ENCODE measurements around the gene STIMATE. TPM values are rescaled to one million over a fixed set of nuclear protein-coding genes. Genes with fewer than 3 reads are reported as not detected.

The STIMATE gene
- total RNA-seq, 1 experiment from 2014 or later: 10.5 TPM

DNA sequence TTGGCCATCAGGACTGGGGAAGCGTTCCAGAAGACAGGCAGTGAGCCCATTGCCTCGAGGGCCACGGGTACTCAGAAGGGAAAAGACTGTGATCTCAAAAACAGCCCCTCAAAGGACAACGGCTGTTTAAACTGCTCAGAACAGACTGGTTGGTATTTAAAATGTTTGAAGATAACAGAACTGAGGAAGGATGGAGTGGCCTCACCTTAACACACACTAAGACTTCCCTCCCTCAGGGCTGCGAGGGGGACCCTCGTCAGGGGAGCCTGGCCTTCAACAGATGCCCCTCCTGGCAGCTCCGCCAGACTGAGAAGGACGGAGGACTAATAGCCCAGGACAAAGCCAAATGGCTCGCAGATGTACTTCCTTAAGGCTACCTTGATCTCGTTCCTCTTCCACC lies 2.6 kb downstream of the STIMATE start:
- no peak for DNase-seq (ENCODE audit: low read depth)

DNA sequence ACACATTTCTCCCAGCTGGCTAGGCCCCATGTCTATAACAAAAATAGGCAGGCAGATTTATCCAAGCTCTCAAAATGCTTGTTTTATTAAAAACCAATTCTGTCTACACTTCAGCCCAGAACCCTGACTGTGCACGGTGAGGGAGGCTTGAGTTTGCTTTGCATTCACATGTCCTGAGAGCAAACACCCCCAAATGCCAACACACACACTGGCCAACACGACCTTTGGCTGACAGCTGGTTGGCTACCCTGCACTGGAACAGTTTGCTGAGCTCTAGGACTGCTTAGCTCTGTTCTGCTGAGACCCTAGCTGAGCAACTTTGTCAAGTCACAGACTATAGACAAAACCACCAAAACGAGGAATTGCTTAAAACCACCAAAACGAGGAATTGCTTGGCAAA lies 3.6 kb downstream of the STIMATE start:
- no peak for DNase-seq (ENCODE audit: low read depth)

DNA sequence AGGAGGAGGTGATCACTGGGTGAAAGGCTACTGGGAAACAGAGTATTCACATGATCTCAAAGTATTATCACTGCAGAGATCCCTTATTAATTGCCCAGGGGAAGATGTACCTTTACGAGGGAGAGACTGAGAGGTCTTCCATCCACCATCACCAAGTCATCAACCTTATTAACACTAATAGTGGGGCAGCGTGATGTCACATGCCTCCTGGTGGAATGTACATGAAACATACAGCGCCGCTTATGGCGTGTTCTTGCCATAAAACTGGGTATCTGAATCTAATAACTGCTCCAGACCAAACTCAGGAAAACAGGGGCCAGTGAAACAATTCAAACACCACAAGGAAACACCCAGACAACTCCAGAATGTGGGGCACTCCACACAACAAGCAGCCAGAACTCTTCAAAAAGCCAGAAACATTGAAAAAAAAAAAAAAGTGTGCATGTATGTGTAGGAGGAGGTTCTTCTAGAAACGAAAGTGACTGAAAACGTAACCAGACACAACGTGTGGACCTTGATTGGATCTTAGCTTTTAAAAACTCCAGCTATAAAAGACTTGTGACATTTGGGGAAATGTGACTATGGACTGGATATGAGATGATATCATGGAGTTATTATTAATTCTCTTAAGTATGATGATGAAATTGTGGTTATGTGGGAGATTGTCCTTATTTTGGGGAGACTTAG lies 4.6 kb downstream of the STIMATE start:
- no peak for DNase-seq (ENCODE audit: low read depth)

DNA sequence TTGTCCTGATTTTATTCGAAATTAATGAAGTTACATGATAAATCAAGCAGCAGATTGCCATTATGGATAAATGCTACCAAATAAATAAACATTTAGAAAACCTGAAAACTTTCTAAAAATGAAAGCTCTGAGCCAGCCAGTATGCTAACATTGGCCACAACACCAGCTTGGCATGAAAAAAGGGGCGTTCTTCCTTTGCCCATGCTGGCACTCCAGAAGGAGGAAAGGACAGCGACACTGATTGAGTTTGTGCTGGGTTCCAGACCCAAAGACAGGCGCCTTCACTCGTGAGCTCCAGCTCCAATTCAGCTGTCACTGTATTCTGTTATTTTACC lies 5.1 kb downstream of the STIMATE start:
- no peak for DNase-seq (ENCODE audit: low read depth)

DNA sequence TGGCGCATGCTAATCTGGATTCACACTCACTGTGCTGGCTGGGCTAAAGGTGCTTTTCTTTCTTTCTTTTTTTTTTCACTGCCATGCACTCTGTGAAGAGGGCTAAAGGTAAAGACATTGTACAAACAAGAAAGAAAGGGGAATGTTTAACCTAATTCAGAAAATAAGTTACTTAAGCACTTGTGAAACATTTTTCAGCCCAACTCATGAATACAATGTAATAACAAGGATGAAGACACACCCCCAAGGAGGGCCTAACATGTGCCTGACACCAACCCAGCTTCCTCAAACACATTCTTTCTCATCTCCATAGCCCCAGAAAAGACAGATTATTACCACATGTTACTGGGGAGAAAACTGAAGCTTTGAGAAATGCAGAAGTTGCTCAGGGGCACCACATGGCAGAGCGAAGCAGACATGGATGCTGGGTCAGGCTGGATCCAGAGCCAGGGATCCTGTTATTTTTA lies 5.7 kb downstream of the STIMATE start:
- peak; percentile 14 for DNase-seq (ENCODE audit: low read depth)

DNA sequence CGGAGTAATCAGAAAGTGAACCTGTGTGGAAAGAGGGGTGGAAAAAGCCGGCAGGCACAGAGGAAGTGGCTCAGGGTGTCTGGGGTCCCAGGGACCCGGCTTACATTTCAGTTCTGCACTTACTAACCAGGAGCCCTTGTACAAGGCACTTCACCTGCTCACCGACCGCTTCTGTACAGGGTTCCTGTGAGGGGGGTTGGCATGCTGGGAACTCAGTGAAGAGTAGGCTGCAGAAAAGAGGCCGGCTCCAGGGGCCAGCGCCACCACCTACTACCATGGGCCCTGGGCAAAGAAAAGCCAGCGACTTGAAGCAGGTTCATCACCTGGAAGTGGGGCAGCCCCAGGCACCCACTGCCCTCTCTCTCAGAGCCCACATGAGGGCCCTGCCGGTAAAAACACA lies 6.2 kb downstream of the STIMATE start:
- DNase-seq (ENCODE audit: low read depth): no peak

DNA sequence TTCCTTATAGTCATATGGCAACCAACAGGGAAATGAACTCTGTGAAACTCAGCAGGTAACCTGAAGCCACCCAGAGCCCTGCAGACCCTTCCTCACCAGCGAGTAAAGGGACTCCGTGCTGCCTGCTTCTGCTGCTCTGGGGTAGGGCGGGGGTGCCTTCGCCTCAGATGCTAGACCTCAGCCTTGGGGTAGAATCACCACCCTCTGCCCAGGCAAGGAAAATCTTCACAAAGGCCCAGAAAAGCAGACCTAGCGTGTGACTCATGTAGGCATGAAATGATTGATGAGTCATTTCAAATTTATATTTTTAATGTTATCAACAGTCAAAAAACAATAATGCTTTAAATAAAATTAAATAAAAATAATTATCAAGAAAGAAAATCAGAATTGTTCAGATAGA lies 6.6 kb downstream of the STIMATE start:
- DNase-seq (ENCODE audit: low read depth): no peak

DNA sequence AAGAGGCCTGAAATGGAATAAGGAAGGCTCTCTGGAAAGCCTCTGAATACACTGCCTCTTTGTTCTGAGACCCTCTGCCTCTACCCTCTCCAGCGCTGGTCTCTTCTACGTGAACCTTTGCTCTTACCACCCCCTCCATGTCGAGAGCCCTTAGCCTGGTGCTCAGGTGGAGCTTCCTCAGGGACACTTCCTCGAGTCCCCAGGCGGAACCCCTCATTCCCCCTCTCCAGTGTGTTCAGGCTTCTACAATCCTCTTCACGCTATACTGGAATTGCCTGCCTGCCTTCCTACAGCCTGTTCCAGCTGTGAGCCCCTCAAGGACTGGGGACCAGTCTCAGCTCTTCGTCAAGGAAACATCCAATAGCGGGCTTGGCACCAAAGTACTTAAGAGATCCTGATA lies 7.4 kb downstream of the STIMATE start:
- DNase-seq (ENCODE audit: low read depth): no peak

DNA sequence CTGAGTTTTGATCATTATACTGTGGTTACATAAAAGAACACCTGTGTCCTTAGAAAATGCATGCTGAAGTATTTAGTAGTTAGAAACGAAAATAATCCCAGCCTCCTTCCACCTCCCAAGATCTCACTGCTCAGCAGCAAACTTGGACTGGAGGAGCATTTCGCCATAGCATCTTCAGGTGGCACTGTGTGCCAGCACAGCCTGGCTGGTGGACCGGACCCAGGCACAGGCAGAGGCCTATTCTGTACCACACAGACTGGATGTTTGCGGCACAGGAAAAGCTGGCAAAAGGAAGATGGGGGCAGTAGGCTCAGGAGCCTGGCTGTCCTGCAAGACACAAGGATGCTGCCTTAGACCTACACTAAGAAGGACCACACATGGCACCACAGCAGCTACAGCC lies 10.2 kb downstream of the STIMATE start:
- DNase-seq (ENCODE audit: low read depth): no peak

DNA sequence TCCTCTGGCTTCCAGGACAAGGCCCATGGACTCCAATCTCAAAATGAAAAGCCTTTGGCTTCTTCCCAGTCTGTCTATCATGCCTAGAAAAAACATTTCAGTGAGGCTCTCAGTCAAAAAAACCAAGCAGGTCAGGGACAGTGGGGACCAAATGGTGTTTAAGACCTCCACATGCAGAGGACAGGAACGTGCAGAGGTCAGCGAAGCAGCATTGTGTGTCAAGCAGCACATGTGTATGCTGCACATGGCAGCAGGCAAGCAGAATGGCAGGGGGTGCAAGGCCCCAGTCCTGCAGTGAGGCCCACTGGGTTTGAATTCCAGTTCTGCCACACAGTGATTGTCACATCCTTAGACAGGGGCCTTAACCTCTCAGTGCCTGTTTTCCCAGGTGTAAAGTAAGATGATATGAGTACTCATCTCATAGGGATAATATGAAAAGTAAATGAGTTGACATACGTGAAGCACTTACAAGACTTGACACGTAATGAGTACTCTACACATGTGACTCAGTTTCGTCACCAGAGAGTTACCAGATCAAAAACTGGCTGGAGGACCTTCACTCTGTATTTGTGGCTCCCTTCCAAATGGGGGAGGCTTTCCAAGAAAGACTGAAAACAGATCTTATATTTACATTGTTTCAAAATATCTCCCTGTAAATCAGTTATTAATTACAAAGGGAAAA lies 11.2 kb downstream of the STIMATE start:
- no peak for DNase-seq (ENCODE audit: low read depth)

DNA sequence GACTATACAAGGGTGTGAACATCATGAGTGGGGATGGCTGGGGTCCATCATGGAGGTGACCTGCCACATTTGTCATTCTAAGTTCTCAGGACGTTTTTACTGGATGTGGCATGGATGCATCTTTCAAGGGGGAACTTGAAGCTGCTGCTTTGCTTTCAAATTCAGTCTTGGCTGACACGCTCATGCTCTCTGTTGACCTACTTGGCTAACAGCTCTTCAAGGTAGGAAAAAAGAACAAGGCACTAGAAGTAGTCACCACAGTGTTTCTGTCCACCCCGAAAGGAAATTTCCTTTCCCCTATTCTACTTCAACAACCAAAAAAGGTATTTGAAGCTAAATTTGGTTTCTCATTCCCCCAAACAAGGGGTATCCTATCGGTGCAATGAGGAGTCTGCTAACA lies 15.0 kb downstream of the STIMATE start:
- no peak for DNase-seq (ENCODE audit: low read depth)

DNA sequence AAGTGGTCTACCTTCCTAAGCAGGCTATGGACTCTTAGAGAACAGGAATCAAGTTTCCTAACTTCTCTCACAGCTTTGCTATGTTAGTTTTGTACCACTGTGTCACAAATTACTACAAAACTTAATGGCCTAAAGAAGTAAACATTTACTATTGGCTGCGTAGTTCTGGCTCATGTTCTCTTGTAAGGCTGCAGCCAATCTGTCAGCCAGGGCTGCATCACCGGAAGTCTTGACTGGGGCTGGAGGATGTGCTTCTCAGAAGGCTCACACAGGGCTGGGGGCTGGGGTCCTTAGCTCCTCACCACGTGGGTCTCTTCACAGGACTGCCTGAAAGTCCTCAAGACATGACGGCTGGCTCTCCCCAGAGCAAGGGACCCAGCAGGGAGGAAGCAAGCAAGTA lies 15.5 kb downstream of the STIMATE start:
- no peak for DNase-seq (ENCODE audit: low read depth)

DNA sequence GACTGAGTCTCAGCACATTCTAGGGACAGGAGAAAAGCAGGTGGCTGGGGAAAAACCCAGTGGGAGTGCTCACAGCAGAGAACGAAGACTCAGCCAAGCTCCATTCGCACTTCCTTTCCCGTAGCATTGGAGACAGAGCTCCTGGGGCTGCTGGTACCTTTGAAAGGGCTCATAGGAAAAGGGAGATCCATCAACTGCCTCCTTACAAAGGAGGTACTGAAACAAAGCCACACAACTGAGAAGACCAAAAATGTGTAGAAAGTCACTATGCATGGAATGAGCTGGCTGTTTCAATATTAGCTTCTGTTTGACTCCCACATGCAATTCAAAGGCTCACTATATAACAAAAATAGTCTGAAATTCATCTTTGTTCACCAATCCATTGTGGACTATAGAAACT lies 16.9 kb downstream of the STIMATE start:
- DNase-seq (ENCODE audit: low read depth): no peak

DNA sequence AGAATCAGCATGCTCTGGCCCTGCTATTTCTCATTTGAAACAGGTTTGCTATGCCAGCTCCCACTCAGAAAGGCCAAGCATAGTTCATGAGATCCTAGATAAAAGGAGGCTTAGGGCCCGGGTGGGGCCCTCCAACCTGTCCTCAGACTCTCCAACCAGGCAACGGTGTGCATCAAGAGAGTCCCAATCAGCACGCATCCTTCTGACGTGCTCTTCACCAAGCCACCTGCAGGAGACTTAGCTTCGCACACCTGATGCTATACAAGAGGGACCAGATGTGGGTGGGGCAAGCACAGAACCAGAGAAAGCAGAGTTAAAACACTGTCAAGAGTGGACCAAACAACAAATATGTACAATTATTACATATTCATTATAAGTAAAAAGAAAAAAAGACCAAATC lies 17.3 kb downstream of the STIMATE start:
- DNase-seq (ENCODE audit: low read depth): no peak

DNA sequence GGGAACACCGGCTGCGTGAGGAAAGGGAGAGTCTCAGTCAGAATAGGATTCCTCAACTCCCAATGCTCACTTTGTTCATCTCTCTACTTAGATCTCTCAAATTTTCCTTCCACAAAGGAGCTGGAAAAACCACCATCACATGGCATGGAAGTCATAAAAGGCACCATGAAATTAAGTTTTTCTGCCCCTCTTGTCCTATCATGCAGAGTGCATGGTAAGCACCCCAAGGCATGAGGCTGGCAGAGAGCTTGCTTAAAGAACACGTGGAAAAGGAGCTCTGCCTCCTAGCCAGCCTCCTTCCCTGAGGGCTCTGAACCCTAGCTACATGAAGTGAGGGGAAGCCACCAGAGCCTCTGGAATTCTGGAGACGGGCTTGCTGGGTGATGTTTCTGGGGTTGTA lies 17.8 kb downstream of the STIMATE start:
- DNase-seq (ENCODE audit: low read depth): no peak

DNA sequence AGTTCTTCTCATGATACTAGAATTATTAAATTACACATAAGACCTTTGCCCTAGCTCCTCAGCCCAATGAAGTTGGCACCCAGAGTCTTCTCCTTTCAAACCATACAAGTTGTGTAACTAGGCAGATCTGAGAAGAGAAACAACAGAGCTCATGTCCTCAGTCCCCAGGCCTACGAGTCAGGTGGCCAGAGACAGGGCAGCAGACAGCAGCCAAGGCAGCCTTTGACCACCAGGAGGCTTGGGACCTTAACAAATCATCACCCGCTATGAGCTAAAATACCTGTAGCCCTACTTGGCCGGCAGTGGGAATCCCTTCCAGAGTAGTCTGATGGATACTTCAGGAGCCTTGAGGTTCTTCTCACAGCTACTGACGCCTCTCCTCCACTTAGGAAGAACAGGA lies 18.3 kb downstream of the STIMATE start:
- DNase-seq (ENCODE audit: low read depth): no peak

DNA sequence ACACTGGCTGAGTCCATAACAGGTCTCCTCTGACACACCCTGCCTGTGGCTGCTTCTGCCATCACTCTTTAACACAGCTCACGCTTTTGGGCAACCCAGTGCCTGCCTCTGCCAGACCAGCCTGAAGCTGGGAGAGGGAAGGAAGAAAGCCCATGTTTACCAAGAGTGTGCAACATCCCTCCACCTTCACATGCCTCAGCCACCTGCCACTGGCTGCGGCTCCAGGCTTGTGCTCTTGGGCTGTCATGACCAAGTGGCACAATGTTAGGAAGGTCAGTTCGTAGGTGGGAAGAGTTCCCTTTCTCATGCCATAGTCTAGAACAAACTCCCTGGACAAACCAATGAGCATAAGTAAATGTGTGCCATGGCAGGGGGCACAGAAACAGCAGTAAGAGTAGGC lies 20.3 kb downstream of the STIMATE start:
- DNase-seq (ENCODE audit: low read depth): no peak

DNA sequence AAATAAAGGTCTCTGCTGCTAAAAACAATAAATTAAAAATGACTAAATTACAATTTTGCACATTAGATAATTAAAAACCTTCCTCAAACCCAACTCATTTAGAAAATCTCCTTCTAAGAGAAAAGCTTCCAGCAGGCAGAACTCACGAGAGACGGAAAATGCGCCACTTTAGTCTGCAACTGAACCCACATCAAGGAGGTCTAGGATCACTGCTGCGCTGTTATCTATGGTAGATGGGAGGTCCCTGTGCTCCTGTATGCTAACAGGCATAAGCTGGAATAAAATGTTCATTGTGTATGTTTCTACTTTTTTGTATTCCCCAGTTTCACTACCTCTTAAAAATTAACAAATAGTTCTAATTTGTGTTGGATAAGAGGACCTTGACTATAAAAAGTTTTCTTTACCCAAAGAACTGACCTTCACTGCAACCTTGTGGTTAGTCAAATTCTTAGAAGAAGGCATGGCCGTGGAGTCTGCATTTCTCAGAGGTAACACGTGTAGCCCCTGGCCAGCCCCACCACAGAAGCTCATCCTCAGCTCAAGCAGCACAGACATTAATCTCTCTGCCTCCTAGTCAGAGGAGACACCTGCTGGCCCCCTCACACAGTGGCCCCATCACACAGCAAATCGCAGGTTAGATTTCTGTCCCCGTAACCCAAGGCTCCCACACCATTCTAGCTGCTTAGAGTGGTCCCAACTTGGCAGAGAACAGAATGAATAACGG lies 22.3 kb downstream of the STIMATE start:
- DNase-seq (ENCODE audit: low read depth): no peak

DNA sequence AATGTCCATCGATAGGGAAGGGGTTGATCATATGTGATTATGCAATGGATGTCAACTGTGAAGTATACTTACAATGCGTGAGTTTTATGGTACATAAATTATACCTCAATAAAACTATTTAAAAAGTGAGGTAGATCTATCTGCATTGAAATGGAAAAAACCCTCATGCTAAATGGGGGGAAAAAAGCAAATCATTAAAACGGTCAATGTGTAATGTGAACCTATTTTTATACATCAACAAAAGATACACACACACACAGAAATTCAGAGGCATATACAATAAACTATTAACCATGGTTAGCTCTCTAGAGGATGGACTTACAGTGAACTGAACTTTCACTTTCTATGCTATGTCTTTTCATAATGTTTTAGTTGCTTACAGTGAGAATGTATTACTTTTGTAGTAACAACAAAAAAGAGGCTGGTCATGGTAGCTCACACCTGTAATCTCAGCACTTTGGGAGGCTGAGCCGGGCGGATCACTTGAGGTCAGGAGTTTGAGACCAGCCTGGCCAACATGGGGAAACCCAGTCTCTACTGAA lies 23.1 kb downstream of the STIMATE start:
- DNase-seq (ENCODE audit: low read depth): no peak

DNA sequence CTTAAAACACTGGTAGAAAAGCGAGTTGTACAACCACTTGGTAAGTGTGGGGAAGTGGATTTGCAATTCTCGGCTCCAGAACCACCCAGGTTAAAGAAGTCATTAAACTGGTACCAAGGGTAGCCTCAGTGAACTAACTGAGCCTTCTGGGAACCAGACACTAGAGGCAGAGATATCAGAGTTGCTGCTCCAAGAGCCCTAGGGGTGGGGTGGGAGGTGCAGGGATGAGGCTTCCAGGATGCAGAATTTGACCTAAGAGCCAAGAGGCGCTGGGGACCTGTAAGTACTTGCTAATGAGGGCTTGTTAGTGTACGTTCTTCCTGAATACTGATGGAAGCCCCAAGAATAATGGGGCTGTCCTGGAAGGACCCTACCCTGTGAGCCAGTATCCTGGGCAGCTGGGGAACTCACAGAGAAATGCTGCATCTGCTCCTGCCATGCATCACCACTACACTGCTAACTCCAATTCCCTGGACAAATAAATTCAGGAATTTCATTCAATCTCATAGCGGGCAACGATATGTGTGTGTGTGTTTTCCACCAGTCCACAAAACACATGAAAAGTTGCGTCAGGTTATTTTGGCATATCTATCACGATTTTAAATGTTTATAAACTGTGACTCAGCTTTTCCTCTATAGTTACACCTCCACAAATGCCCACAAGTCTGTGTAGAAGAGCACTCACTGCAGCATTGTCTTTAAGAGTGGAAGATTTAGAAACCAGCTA lies 23.8 kb downstream of the STIMATE start:
- no peak for DNase-seq (ENCODE audit: low read depth)

DNA sequence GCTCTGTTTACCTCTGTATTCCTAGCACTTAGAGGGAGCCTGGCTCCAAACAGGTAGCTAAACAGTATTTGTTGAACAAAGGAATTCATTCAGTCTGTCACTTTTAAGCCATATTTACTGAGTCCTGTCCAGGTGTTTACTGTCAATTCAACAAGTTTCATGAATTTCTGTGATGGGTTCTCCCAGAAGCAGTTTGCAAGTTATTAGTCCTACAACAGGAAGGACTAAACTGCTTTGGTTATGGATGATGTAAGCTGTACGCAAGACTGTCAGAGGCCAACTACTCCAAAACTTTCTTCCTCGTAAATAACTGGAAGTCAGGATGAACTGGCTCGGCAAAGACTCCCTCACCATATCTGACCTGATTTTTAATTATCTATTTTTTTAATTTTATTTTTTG lies 25.1 kb downstream of the STIMATE start:
- DNase-seq (ENCODE audit: low read depth): no peak

DNA sequence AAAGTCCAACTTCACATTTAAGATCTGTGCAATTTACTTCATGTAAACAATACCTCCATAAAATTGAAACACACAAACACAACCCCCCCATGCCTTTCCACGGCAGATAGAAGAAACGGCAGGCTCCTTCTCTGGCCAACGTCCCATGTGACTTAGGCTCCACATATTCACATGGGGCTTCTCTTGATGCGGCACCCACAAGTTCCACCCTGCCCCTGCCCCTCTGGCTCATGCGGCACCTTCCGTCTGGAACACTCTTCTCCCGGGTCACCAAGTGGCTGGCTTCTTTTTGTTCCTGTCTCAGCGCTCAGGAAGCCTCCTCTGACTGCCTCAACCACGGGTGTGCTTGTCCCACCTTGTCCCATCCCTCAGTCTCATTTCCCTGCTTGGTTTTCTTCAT lies 25.6 kb downstream of the STIMATE start:
- DNase-seq (ENCODE audit: low read depth): no peak
